Upper lobe of left lung (tissue), 6 donors: ENCODE results near the gene SYNPR. TPM values are rescaled to one million over a fixed set of nuclear protein-coding genes. Genes with fewer than 3 reads are reported as not detected.
A peak's percentile ranks its signal among the peaks of the same experiment; 100 is the strongest.

ENCODE experiments used
- ATAC-seq, 2 donors: fragments of 200-7000 bp; cut with Tn5 transposase; one replicate each; pipeline ENCODE4 v1.9.1; 2022; ENCODE audit warnings: mild to moderate bottlenecking in 2 of 2, moderate library complexity in 2 of 2; ENCODE audit not compliant: low FRiP score in 2 of 2
- DNase-seq, 2 donors: peaks; one replicate each; pipeline ENCODE4 v3.0.0-alpha.2; 2019 to 2020
- H3K27ac ChIP-seq, 4 donors: fragments of 200-600 bp; sonication (generic); one replicate each; pipeline ENCODE4 v1.5.1; 2016 to 2019
- H3K27me3 ChIP-seq, 4 donors: fragments of 200-600 bp; sonication (generic); one replicate each; pipeline ENCODE4 v1.5.1; 2017 to 2019
- H3K36me3 ChIP-seq, 4 donors: fragments of 200-600 bp; sonication (generic); one replicate each; pipeline ENCODE4 v1.5.1; 2016 to 2019
- H3K4me1 ChIP-seq, 4 donors: fragments of 200-600 bp; sonication (generic); one replicate each; pipeline ENCODE4 v1.5.1; 2018 to 2019
- H3K4me3 ChIP-seq, 4 donors: fragments of 200-600 bp; sonication (generic); one replicate each; pipeline ENCODE4 v1.5.1; 2017 to 2019; ENCODE audit warnings: mild to moderate bottlenecking in 2 of 4, moderate library complexity in 1 of 4
- H3K9me3 ChIP-seq, 4 donors: fragments of 200-600 bp; sonication (generic); one replicate each; pipeline ENCODE4 v1.5.1; 2018 to 2019
- CTCF ChIP-seq, 6 experiments: fragments of 450-650 bp in 4 of 6; fragments of 200-600 bp in 2 of 6; sonication (generic) in 2 of 6; IDR thresholded peaks; one replicate each; pipeline ENCODE4 v1.5.1; 2016 to 2019; ENCODE audit warnings: antibody characterized with exemption in 6 of 6
- EP300 ChIP-seq, 4 donors: sonication (generic); formaldehyde crosslinking; IDR thresholded peaks; one replicate each; pipeline ENCODE4 v1.5.1; 2017; ENCODE audit warnings: antibody characterized with exemption in 4 of 4, control low read depth in 2 of 4
- POLR2A ChIP-seq, 4 donors: fragments of 450-650 bp; IDR thresholded peaks; one replicate each; pipeline ENCODE4 v1.5.1; 2016 to 2017; ENCODE audit warnings: antibody characterized with exemption in 4 of 4, mild to moderate bottlenecking in 2 of 4
- POLR2AphosphoS5 ChIP-seq, 2 donors: sonication (generic); formaldehyde crosslinking; IDR thresholded peaks; one replicate each; pipeline ENCODE4 v1.5.1; 2017; ENCODE audit warnings: antibody characterized with exemption in 2 of 2
- WGBS, 2 donors: methylation state at CpG; one replicate each; pipeline ENCODE4 v1.1.5; 2017 to 2018; 5-methylcytosine and 5-hydroxymethylcytosine counted together
- total RNA-seq, 6 donors: library from RNA; depleted of rRNA in 4 of 6; stranded (reverse); fragments of >200 nt in 4 of 6; gene quantifications; one replicate each; pipeline versions ENCODE4 v1.1.0 to v1.2.1, GENCODE V29; 2016 to 2021
- donor health status: DM: no; HTN: no; CAD: no; lungs with moderate emphysema.
- donor health status: DM: no; HTN: yes; CAD: no; lungs with severe emphysema.

The SYNPR gene
- total RNA-seq, 6 donors from 2014 or later = not detected

GRCh38 chr3:63349583-63350573, 71.8 kb downstream of the SYNPR start:
- ATAC-seq = peak in 1 of 2 donors; percentile 71
- Histone ChIP-seq H3K27ac (no peak overlapping the region), H3K27me3 (no peaks in the 10 kb centered on the region), H3K9me3 (no peaks in the 10 kb centered on the region), H3K36me3 (no peaks in the 10 kb centered on the region), H3K4me1 (no peaks in the 10 kb centered on the region), H3K4me3 (no peak overlapping the region)
- TF ChIP-seq POLR2A (IDR thresholded peaks at IDR 0.05) (no peak), POLR2AphosphoS5 (IDR thresholded peaks at IDR 0.05) (no peak), CTCF (IDR thresholded peaks at IDR 0.05) (peak; percentile 42 to 73 (median 56)), EP300 (IDR thresholded peaks at IDR 0.05) (no peak)
- WGBS, 2 donors = 21 to 27% methylated on average over 8 of the region's 8 CpGs
- DNase-seq = peak in 1 of 2 donors; percentile 53

- ATAC-seq = peak in 1 of 2 donors; percentile 78
- DNase-seq = no peak
These were observed 73.3 kb downstream of the SYNPR start for GRCh38 chr3:63351159-63352007.

GRCh38 chr3:63352008-63352279, 73.8 kb downstream of the SYNPR start:
- Histone ChIP-seq H3K4me3 (no peak overlapping the region), H3K36me3 (no peaks in the 10 kb centered on the region), H3K9me3 (no peaks in the 10 kb centered on the region), H3K4me1 (no peaks in the 10 kb centered on the region), H3K27me3 (no peaks in the 10 kb centered on the region), H3K27ac (no peak overlapping the region)
- TF ChIP-seq POLR2AphosphoS5 (IDR thresholded peaks at IDR 0.05) = no peak
- no peak for TF ChIP-seq CTCF (IDR thresholded peaks at IDR 0.05)
- no peak for TF ChIP-seq POLR2A (IDR thresholded peaks at IDR 0.05)
- TF ChIP-seq EP300 (IDR thresholded peaks at IDR 0.05) = no peak
- WGBS, 2 donors = 74 to 76% methylated on average over 2 of the region's 2 CpGs
- no peak for ATAC-seq
- no peak for DNase-seq

More at GRCh38 chr3:63351159-63352007, 73.3 kb downstream of the SYNPR start:
- no peak overlapping the region for H3K27ac ChIP-seq
- H3K27me3 ChIP-seq = no peaks in the 10 kb centered on the region
- H3K4me3 ChIP-seq = no peak overlapping the region
- H3K4me1 ChIP-seq = no peaks in the 10 kb centered on the region
- WGBS, 2 donors = 33 to 34% methylated on average over 9 of the region's 9 CpGs
- no peaks in the 10 kb centered on the region for H3K9me3 ChIP-seq
- no peaks in the 10 kb centered on the region for H3K36me3 ChIP-seq
- no peak for TF ChIP-seq POLR2AphosphoS5 (IDR thresholded peaks at IDR 0.05)
- TF ChIP-seq EP300 (IDR thresholded peaks at IDR 0.05) = no peak
- peak; percentile 66 to 93 (median 81) for TF ChIP-seq CTCF (IDR thresholded peaks at IDR 0.05)

GRCh38 chr3:63353383-63353782, 75.3 kb downstream of the SYNPR start:
- Histone ChIP-seq H3K4me3 (no peak overlapping the region), H3K36me3 (no peaks in the 10 kb centered on the region), H3K27me3 (no peaks in the 10 kb centered on the region), H3K27ac (no peak overlapping the region), H3K9me3 (no peaks in the 10 kb centered on the region), H3K4me1 (no peaks in the 10 kb centered on the region)
- WGBS, 2 donors = 75 to 77% methylated on average over 5 of the region's 5 CpGs
- TF ChIP-seq EP300 (IDR thresholded peaks at IDR 0.05) = no peak
- TF ChIP-seq POLR2AphosphoS5 (IDR thresholded peaks at IDR 0.05) = no peak
- no peak for TF ChIP-seq POLR2A (IDR thresholded peaks at IDR 0.05)
- no peak for DNase-seq
- peak in 1 of 2 donors; percentile 33 for ATAC-seq

- TF ChIP-seq CTCF (IDR thresholded peaks at IDR 0.05) = no peak
- TF ChIP-seq EP300 (IDR thresholded peaks at IDR 0.05) = no peak
- no peak for TF ChIP-seq POLR2AphosphoS5 (IDR thresholded peaks at IDR 0.05)
- no peak for TF ChIP-seq POLR2A (IDR thresholded peaks at IDR 0.05)
- Histone ChIP-seq H3K36me3 (no peaks in the 10 kb centered on the region), H3K27ac (no peak overlapping the region), H3K27me3 (no peaks in the 10 kb centered on the region), H3K4me3 (no peak overlapping the region), H3K9me3 (no peaks in the 10 kb centered on the region), H3K4me1 (no peaks in the 10 kb centered on the region)
- DNase-seq (no peak), ATAC-seq (no peak)
- 50 to 61% methylated on average over 1 of the region's 1 CpG for WGBS, 2 donors
These were observed 76.1 kb downstream of the SYNPR start for GRCh38 chr3:63354160-63354559.
